ENCODE results near the gene C2CD2.

C2CD2 gene

GRCh38 chr21:41933313-41934079, 20.3 kb downstream of the C2CD2 start:
- intact Hi-C loops (cut with DNase I; ENCODE audit: low total_unique reads), result no loop called here
- Histone ChIP-seq H3K27ac (peak overlapping the region; percentile 69 to 80), H3K4me3 (peak overlapping the region; percentile 33 to 45)

GRCh38 chr21:41932576-41933312, 21.1 kb downstream of the C2CD2 start:
- no peak for TF ChIP-seq CTCF (IDR thresholded peaks at IDR 0.05)
- intact Hi-C loops (cut with DNase I; ENCODE audit: low total_unique reads), result no loop called here
- Histone ChIP-seq H3K4me3 (no peak overlapping the region), H3K9me3 (no peaks in the 10 kb centered on the region), H3K27me3 (no peaks in the 10 kb centered on the region), H3K4me1 (peaks cover 0 to 46% (median 23%) of the 10 kb centered on the region in 4 donors), H3K36me3 (no peaks in the 10 kb centered on the region), H3K27ac (peak overlapping the region; percentile 69 to 80)
- DNase-seq, result no peak

More at GRCh38 chr21:41933313-41934079, 20.3 kb downstream of the C2CD2 start:
- Histone ChIP-seq H3K4me1 (peaks cover 0 to 41% (median 18%) of the 10 kb centered on the region in 4 donors), H3K27me3 (no peaks in the 10 kb centered on the region), H3K36me3 (peaks cover 0 to 2% (median 0%) of the 10 kb centered on the region in 3 donors), H3K9me3 (no peaks in the 10 kb centered on the region)
- peak in 1 of 2 experiments; percentile 16 for TF ChIP-seq CTCF (IDR thresholded peaks at IDR 0.05)
- DNase-seq, result no peak

DNA sequence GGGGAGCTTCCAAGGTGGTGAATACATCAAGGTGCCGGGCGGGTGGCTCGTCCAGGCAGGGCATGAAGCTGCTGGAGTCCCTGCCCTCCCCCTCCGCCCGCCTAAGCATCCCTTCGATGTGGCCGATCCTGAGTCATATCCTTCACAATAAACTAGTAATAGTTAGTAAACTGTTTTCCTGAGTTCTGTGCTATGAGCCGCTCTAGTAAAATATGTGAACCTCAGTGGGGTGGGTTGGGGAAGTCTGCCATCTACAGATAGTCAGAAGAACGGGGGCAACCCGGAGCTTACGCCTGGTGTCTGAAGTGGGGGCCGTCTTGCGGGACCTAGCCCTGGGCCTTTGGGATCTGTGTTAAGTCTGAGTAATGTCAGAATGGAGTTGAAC, 21.6 kb downstream of the C2CD2 start:
- no peak for TF ChIP-seq CTCF (IDR thresholded peaks at IDR 0.05)
- no peak for DNase-seq
- Histone ChIP-seq H3K36me3 (no peaks in the 10 kb centered on the region), H3K9me3 (no peaks in the 10 kb centered on the region), H3K27ac (peak overlapping the region in 1 of 2 donors; percentile 69), H3K27me3 (no peaks in the 10 kb centered on the region), H3K4me1 (peaks cover 0 to 52% (median 28%) of the 10 kb centered on the region in 4 donors), H3K4me3 (no peak overlapping the region)
- intact Hi-C loops (cut with DNase I; ENCODE audit: low total_unique reads), result no loop called here

DNA sequence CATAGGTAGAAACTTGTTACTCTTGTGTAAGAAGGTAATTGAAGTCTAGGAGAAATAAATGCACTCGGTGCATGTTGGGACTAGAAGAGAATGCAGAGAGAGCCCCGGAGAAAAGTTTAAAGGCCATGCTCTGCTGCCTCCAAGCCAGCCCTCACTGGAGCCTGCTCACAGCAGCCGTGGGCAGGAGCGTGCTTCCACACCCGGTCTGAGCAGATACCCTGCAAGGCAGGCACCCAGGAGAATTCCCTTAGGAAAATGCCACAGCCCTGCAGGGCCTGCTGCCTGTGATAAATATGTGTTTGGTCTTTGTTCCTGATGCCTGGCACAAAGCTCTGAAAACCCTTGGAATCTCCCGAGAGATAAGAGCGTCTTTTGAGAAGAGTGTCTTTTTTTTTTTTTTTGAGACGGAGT, 22.8 kb downstream of the C2CD2 start:
- Histone ChIP-seq H3K36me3 (no peaks in the 10 kb centered on the region), H3K9me3 (no peaks in the 10 kb centered on the region), H3K27me3 (no peaks in the 10 kb centered on the region), H3K27ac (peak overlapping the region in 1 of 2 donors; percentile 16), H3K4me3 (no peak overlapping the region), H3K4me1 (peaks cover 0 to 63% (median 38%) of the 10 kb centered on the region in 4 donors)
- intact Hi-C loops (cut with DNase I; ENCODE audit: low total_unique reads), result no loop called here
- TF ChIP-seq CTCF (IDR thresholded peaks at IDR 0.05), result no peak
- no peak for DNase-seq

- no peak for TF ChIP-seq CTCF (IDR thresholded peaks at IDR 0.05)
- H3K4me3 ChIP-seq, result no peak overlapping the region
- no peaks in the 10 kb centered on the region for H3K9me3 ChIP-seq
- H3K27ac ChIP-seq, result peak overlapping the region in 1 of 2 donors; percentile 38
- intact Hi-C loops (cut with DNase I; ENCODE audit: low total_unique reads), result no loop called here
- DNase-seq, result no peak
- peaks cover 0 to 81% (median 52%) of the 10 kb centered on the region in 4 donors for H3K4me1 ChIP-seq
- H3K27me3 ChIP-seq, result no peaks in the 10 kb centered on the region
- no peaks in the 10 kb centered on the region for H3K36me3 ChIP-seq
Measured at GRCh38 chr21:41929248-41929647, 24.6 kb downstream of the C2CD2 start.

Data from tibial artery (tissue), 4 donors.